Right lung (tissue), 5 donors: Measurements from ENCODE around the gene SNTB2. TPM values are rescaled to one million over a fixed set of nuclear protein-coding genes. Genes with fewer than 3 reads are reported as not detected.
A peak's percentile ranks its signal among the peaks of the same experiment; 100 is the strongest.

Source experiments
- DNase-seq, 2 donors: peaks; one replicate each; pipeline ENCODE4 v3.0.0-alpha.2; 2013
- polyA plus RNA-seq, 5 donors: library from polyadenylated mRNA; unstranded; fragments of 120-200 nt; gene quantifications; one replicate each; pipeline versions ENCODE4 v1.2.1 to v1.2.3, GENCODE V29; 2013; ENCODE audit warnings: inconsistent platforms in 1 of 5, low replicate concordance in 1 of 5; ENCODE audit not compliant: insufficient read length in 5 of 5, insufficient read depth in 1 of 5

SNTB2 gene
- polyA plus RNA-seq, 5 donors, result 17.0 to 25.5 (median 22.1) TPM

GRCh38 chr16:69176033-69176800 is 10.7 kb upstream of the SNTB2 start:
- DNase-seq, result no peak

GRCh38 chr16:69179328-69180010 is 7.5 kb upstream of the SNTB2 start:
- DNase-seq, result peak; percentile 91 to 93

- DNase-seq, result no peak
These were observed 7.0 kb upstream of the SNTB2 start for GRCh38 chr16:69180011-69180338.

- DNase-seq, result no peak
These were observed 4.1 kb upstream of the SNTB2 start for GRCh38 chr16:69182730-69183416.

DNA sequence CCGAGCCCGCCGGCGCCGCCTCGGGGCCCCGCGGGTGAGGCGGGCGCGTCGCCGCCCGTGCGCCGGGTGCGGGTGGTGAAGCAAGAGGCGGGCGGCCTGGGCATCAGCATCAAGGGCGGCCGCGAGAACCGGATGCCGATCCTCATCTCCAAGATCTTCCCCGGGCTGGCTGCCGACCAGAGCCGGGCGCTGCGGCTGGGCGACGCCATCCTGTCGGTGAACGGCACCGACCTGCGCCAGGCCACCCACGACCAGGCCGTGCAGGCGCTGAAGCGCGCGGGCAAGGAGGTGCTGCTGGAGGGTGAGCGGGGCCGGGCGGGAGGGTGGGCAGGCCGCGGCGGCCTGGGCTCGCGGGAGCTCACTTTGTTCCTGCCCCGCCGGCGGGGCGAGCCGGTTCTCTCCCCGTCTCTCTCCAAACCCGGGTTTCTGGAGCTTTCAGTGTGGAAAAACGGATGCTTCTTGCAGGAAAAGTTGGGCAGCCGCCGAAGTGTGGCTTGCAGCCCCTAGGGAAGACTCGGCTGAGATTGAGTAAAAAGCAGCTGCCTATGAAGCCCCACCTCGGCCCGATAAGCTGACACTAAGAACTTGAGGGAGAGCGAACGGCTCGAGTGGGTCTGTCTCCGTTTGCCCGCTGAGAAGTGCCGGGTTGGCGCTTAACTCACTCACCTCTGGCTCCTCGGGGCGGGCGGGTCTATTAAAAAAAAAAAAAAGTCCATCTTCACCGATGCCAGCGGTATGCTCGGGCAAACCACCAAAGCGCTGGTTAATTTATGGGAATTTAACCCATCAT is 677 bp downstream of the SNTB2 start:
- DNase-seq, result peak in 1 of 2 donors; percentile 61

- DNase-seq, result no peak
These were observed 1.2 kb downstream of the SNTB2 start for GRCh38 chr16:69188236-69188549.

GRCh38 chr16:69188716-69189115 is 1.8 kb downstream of the SNTB2 start:
- no peak for DNase-seq

DNA sequence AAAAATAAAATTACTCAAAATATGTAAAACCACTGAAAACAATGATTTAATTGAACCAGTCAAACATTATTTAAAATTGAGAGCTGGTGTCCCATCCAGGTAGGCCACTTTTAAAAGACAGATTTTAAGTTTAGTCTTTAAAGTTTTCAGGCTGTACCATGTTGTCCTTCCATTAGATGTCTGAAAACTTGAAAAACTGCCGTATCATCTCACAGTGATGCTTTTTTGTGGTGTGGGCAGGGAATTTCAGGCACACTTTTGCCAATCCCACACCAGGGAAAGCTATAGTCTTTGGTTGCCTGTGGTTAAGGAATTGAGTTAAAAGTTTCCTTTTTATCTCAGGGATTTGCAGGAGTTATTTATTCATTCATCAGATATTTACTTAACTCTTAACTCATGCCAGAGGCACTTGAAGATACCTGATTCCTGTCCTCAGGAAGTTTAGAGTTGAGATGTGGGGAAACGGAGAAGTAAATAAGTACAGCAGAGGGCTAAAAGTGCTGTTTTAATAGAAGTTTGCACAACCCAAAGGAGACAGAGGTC is 3.2 kb downstream of the SNTB2 start:
- DNase-seq, result no peak

DNA sequence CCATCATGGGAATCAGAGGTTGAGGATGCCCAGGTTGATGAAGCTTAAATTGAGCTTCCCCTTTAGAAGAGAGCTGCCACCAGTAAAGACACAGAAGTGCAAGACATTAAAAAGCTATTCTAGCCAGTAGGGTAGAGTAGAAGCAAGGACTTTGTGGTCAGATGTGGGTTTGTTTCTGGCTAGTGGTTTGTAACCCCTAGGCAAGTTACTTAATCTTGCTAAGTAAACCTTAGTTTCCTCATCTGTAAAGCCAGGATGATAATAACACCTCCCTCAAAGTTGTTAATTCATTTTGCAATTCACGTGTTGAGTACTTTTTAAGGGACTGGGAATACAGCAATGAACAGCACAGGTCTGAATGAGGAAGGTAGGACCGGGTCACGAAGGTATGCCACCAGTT is 3.6 kb downstream of the SNTB2 start:
- DNase-seq, result no peak

DNA sequence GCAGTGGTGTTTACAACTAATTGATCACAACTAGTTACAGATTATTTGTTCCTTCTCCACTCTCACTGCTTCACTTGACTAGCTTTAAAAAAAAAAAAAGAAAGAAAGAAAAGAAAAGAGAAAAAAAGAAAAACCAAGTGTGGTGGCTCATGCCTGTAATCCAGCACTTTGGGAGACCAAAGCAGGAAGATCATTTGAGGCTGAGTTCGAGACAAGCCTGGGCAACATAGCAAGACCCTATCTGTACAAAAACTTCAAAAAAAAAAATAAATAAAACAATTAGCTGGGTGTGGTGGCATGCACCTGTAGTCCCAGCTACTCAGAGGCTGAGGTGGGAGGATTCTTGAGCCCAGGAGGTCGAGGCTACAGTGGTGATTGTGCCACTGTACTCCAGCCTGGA is 4.2 kb downstream of the SNTB2 start:
- no peak for DNase-seq

GRCh38 chr16:69193855-69194254 is 6.9 kb downstream of the SNTB2 start:
- no peak for DNase-seq

GRCh38 chr16:69194488-69194887 is 7.5 kb downstream of the SNTB2 start:
- no peak for DNase-seq

DNA sequence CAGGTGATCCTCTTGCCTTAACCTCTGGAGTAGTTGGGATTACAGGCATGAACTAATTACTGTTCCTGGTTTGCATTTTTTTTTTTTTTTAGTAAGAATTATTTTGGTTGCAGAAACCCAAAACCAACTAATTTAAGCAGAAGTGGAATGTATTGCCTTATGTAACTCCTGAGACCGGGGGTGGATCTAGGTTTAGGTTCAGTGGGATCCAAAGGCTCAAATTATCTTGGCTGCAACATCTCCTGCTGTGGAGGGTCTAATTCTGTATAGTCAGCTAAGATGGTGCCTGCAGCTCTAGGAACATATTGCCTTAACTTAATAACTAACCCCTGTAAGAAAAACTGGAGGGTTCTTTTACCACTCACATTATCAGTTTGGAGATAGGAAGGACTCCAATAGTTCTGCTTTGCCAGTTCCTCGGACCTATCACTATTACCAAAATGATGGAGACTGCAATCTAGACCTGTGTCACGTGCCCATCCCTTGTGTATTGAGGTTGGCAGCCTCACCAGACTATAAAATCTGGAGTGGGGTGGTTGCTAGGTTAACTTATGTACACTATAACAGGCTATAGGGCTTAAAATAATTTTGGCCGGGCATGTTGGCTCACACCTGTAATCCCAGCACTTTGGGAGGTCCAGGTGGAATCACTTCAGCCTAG is 8.5 kb downstream of the SNTB2 start:
- no peak for DNase-seq

GRCh38 chr16:69197573-69197972 is 10.6 kb downstream of the SNTB2 start:
- DNase-seq, result no peak

- DNase-seq, result no peak
These were observed 12.4 kb downstream of the SNTB2 start for GRCh38 chr16:69199382-69199781.

GRCh38 chr16:69201291-69201690 is 14.3 kb downstream of the SNTB2 start:
- DNase-seq, result no peak

DNA sequence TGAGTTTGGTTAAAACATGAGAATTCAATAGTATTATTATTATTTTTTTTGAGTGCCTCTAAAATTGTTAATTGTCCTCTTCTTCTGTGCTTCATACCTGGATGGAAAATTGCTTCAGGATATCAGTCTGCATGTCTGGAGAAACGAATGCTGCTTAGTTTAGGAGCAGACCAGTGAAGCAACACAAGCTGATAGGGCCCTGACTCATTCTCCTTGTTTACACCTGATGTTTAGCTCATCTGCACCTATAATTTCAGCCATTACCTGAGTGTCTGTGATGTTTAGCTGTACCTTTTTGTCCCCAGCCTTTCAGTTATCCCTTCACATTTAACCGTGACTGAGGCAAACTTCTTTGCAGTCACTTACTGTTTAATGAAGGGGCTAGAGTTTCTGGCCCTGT is 14.8 kb downstream of the SNTB2 start:
- DNase-seq, result no peak

GRCh38 chr16:69204172-69204571 is 17.2 kb downstream of the SNTB2 start:
- DNase-seq, result no peak

GRCh38 chr16:69209735-69210134 is 22.8 kb downstream of the SNTB2 start:
- no peak for DNase-seq

GRCh38 chr16:69217433-69217832 is 30.5 kb downstream of the SNTB2 start:
- no peak for DNase-seq

DNA sequence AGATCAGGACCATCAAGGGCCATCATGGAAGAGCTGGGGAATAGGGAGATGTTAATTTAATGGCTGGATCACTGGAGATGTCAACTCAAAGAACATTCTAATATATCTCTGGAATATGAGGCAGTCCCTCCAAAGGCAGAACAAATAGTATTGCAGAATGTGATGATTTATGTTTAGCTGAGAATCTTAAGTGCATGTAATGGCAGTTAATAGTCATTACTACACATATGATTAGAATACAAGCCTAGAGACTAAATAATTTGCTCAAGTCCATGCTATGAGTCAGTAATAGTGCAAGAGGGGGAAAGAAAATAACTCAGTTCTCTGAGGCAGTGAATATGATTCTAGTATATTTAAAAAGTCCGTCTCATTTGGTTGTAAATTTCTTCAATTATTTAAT is 32.3 kb downstream of the SNTB2 start:
- no peak for DNase-seq

DNA sequence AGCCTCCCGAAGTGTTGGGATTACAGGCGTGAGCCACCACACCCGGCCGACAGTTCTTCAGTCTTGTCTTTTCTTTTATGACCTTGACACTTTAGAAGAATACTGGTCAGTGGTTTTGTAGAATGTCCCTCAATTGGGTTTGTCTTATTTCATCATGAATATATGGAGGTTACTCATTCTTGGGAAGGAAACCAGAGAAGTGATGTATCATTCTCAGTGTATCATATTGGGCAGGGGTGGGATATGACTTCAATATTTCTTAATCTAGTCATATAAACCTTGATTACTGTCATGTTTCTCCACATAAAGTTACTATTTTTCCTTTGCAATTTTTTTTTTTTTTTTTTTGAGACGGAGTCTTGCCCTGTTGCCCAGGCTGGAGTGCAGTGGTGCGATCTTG is 36.9 kb downstream of the SNTB2 start:
- no peak for DNase-seq
